ENCODE measurements around the gene UBASH3B. TPM values are rescaled to one million over a fixed set of nuclear protein-coding genes. Genes with fewer than 3 reads are reported as not detected.

UBASH3B gene
- total RNA-seq, 1 experiment from 2014 or later, result 8.0 TPM

GRCh38 chr11:122690801-122691548 lies 35.5 kb downstream of the UBASH3B start:
- Histone ChIP-seq H3K14ac (ENCODE audit: insufficient read depth, low read length) (peak overlapping the region; percentile 27; the same call in 1 of the 2 replicates), H3K4me1 (ENCODE audit: insufficient read depth, low read length) (peaks cover 6% of the 10 kb centered on the region; the same call in 1 of the 2 replicates), H4K5ac (ENCODE audit: insufficient read length, low read depth, low read length) (no peak overlapping the region), H2BK5ac (ENCODE audit: insufficient read length, low read length) (no peak overlapping the region), H2BK15ac (ENCODE audit: low read depth, low read length) (no peak overlapping the region), H3K79me1 (ENCODE audit: insufficient read depth, low read depth, low read length, poor library complexity, severe bottlenecking) (no peaks in the 10 kb centered on the region), H3K23ac (ENCODE audit: insufficient read length, low read depth, low read length) (no peak overlapping the region), H2BK120ac (ENCODE audit: low read depth, low read length, poor library complexity, severe bottlenecking) (no peak overlapping the region), H3K4me2 (ENCODE audit: insufficient read depth, insufficient read length, low read length) (no peak overlapping the region), H2BK12ac (ENCODE audit: insufficient read length, low read depth, low read length) (no peak overlapping the region), H2AK5ac (ENCODE audit: insufficient read length, low read length) (no peak overlapping the region), H2BK20ac (ENCODE audit: low read depth, low read length, poor library complexity, severe bottlenecking) (no peak overlapping the region), H2AFZ (ENCODE audit: low read length) (no peak overlapping the region), H3K9ac (ENCODE audit: extremely low read depth, insufficient read length, low read length) (no peak overlapping the region), H3K79me2 (ENCODE audit: insufficient read depth, low read length) (no peaks in the 10 kb centered on the region), H4K91ac (ENCODE audit: insufficient read length, low read depth, low read length) (peak overlapping the region; percentile 72), H3K27ac (ENCODE audit: insufficient read length, low read depth, low read length) (no peak overlapping the region), H3K56ac (ENCODE audit: insufficient read length, low read depth, low read length) (no peak overlapping the region), H4K20me1 (ENCODE audit: control insufficient read depth, insufficient read depth, insufficient read length) (no peaks in the 10 kb centered on the region), H3K18ac (ENCODE audit: insufficient read length, low read depth, low read length) (no peak overlapping the region), H4K8ac (replicated peaks; ENCODE audit: insufficient read length, low read depth, low read length) (no peak overlapping the region), H3K4ac (ENCODE audit: low read depth, low read length) (no peak overlapping the region), H3K9me3 (ENCODE audit: control insufficient read depth, low read depth, low read length) (no peaks in the 10 kb centered on the region), H3T11ph (ENCODE audit: low read length) (no peak overlapping the region), H3K27me3 (ENCODE audit: insufficient read depth, low read length) (no peaks in the 10 kb centered on the region), H3K23me2 (ENCODE audit: insufficient read length, low read depth, low read length, poor library complexity, severe bottlenecking) (no peaks in the 10 kb centered on the region)
- TF ChIP-seq CTCF (conservative IDR thresholded peaks at IDR 0.05), result no peak
- Mint-ChIP-seq H3K27me3 (ENCODE audit: low read depth) (no peaks in the 10 kb centered on the region; the same call in 1 of the 2 replicates), H3K27ac (peak overlapping the region in 1 of 3 experiments; percentile 57; a peak in 3 of 7 replicates), H3K4me1 (peaks cover 23 to 24% of the 10 kb centered on the region in 2 experiments), H3K9me3 (no peaks in the 10 kb centered on the region; a peak in 1 of 5 replicates), H3K4me3 (no peak overlapping the region), H3K36me3 (ENCODE audit: insufficient read depth in 1 of 3, low read depth in 3 of 3) (peaks cover 0 to 1% (median 0%) of the 10 kb centered on the region in 3 experiments; a peak in 1 of 7 replicates)
- no CpG with 5 or more reads among the region's 14 CpGs for WGBS (ENCODE audit: extremely low coverage, insufficient read length, low lambda C conversion rate)
- no peak for DNase-seq
